Activated CD4-positive, alpha-beta T cell treated with anti-CD3 and anti-CD28 coated beads, Interleukin-2, amount 50 U/mL, for 4 hours (primary cell): ENCODE data around the gene NMNAT3.

Experiments used
- DNase-seq, 2 experiments: peaks; one replicate each; pipeline ENCODE4 v3.0.0-alpha.2; 2020

Gene NMNAT3

DNA sequence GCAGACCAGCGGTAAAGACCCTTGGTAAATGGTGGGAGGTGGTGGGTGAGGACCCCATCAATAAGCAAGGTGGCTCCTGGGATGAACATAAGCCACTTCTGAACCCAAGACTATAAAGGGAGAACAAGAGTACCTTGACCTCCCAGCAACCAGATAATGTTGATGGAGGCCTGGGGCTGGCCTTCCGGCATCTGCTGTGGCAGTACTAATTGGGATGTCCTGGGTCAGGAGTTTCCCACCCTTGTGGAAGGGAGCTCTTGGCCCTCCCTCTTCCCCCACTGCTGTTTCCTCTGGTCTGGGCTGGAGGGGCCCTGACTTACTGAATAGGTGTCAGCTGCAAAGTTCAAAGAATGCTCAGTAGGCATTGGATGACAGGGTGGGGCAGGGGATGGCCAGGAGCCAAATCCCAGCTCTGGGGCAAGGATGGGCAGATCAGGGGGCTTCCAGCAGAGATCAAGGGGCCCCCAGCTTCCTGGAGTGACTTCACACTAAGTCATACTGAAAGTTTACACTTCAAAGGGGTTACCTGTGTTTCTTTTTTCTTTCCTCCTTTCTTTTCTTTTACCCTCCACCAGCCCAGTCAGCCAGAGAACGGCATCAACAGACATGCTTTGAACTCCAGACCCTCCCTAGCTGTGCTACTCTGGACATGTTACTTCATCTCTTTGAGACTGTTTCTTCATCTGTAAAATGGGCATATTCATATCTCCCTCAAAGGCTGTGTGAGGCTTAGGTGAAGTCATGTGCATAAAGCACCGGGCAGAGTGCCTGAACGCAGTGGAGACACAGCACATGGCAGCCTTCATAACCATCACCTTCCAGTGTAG lies 139.8 kb downstream of the NMNAT3 start:
- DNase-seq = no peak

- DNase-seq = no peak
These were observed 140.4 kb downstream of the NMNAT3 start for GRCh38 chr3:139537361-139537760.

DNA sequence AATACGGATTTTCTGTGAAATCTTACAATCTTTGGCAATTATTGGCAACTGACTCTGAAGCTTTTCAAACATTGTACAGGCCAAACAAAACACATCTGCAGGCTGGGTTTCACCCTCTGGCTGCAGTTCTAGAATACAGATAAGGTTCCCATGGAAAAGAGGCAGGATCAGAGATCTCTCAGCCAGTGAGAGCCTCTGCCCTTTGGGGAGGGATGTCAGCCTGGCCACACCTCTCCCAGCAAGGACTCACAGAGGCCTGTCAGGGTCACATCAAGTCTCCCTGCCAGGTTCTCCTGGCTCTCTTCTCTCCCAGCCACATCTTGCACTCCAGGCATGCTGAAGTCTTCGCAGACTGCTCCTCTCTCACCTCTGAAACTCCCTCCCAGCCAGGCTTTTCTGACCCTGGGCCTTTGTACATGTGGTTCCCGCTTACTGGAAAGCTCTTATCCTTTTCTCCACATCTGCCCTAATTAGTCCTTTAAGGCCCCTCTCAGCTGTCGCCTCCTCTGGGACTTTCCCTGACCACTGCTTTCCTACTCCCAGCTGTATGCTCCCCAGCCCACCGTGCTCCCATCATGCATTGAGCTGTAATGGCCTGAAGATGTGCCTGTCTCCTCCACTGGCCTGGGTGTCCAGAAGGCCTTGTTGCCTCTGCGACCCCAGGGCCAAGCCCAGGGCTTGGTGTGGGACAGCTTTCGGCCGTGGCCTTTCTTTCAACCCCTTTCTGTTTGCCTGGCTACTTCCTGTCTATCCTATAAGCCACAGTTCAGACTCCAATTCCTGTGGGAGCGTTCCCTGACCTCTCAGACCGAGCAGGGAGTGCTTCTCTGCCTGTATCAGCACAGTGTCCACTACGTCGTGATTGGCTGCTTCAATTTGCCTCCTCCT lies 142.5 kb downstream of the NMNAT3 start:
- no peak for DNase-seq

- no peak for DNase-seq
These were observed 143.3 kb downstream of the NMNAT3 start for GRCh38 chr3:139534455-139534812.

DNA sequence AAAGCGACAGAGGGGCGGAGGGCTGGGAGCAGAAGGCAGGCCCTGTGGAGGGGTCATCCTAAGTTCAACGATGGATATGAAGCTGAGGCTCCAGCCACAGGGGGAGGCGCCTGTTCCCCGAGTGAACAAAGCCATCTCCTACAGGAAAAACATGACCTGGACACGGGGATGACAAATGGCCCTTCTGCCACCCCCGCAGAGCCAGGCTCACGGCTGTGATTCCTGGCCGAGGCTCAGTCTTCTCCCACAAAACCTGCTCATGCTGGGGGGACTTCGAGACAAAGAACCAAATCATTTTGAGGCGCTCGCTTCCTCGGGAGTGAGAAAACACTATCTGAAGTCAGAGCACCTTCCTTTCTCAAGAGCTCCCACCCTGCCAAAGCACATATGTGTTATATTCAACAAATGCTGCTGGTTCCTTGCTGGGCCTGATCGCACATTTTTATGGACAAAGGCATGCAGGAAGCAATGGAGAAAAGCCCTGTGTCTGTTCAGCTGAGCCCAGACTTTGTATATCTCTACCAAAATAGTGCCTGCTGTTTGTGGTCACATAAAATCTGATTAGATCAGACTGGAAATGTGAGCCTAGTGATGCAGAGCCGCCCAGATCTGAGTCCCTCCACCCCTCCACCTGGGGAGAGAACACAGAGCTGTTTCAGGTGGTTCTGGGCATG lies 143.9 kb downstream of the NMNAT3 start:
- no peak for DNase-seq

- no peak for DNase-seq
These were observed 144.8 kb downstream of the NMNAT3 start for GRCh38 chr3:139532976-139533375.

DNA sequence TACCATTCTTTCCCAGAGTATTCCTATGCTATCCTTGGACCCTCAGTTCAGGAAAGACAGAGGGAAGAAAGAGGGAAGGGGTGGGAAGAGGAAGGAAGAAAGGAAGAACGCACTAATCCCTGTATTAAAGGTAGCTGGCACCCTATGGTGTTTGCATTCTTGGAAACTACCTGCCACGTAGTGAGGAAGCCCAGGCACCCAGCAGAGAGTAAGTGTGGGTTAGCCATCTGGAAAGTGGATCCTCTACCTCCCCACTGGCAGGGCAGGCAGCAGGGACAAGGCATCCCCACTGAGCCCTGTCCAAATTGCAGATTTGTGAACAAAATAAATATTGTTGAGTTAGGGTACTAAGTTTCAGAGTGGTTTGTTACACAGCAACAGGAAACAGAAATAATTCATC lies 147.1 kb downstream of the NMNAT3 start:
- DNase-seq = no peak

DNA sequence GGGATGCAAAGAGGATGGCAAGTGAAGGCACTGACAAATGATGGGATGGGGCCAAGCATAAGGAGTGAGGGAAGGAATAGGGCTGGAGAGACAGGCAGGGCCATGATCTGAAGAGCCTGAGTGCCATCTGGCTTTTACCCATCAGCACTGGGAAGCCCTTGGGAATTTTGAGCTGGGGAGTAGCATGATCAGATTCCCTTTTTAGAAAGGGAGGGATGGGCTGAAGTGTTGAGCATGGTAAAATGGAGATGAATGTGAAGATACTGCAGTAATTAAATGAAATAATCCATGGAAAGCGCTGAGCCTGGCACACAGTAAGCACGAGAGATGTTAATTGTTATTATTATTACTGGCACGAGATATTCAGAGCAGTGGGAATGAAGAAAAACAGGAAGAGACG lies 148.1 kb downstream of the NMNAT3 start:
- no peak for DNase-seq

DNA sequence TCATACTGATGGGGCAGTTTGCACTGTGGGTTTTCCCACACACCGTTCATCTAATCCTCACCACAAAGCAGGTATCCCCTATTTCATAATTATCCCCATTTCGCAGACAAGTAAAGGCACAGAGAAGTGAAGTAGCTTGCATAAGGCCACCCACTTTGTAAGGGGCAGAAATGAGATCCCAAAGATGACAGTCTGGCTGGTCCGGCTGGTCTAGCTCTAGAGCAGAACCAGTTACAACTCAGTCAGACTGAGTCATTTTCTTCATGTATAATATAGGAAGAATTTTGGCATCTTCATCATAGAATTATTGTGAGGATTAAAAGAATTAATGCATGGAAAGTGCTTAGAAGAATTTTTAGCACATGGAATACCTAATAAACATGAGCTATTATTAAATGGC lies 148.8 kb downstream of the NMNAT3 start:
- DNase-seq = no peak

- no peak for DNase-seq
These were observed 149.5 kb downstream of the NMNAT3 start for GRCh38 chr3:139528281-139528680.

DNA sequence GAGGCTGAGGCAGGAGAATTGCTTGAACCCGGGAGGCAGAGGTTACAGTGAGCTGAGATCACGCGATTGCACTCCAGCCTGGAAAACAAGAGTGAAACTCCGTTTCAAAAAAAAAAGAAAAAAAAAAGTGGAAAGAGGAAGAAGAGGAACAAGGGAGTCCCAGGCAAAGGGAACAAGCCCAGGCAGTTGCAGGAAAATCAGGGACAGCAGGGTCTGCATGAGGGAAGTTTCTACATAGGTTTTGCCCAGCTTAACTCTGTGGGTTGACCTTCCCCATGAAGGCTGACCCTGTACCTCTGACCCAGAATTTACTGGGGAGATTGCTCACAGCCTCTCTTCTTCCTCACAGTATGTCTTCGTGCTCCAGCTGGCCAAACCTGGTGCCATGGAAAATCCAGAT lies 150.5 kb downstream of the NMNAT3 start:
- DNase-seq = no peak

- DNase-seq = no peak
These were observed 151.6 kb downstream of the NMNAT3 start for GRCh38 chr3:139526146-139526545.

DNA sequence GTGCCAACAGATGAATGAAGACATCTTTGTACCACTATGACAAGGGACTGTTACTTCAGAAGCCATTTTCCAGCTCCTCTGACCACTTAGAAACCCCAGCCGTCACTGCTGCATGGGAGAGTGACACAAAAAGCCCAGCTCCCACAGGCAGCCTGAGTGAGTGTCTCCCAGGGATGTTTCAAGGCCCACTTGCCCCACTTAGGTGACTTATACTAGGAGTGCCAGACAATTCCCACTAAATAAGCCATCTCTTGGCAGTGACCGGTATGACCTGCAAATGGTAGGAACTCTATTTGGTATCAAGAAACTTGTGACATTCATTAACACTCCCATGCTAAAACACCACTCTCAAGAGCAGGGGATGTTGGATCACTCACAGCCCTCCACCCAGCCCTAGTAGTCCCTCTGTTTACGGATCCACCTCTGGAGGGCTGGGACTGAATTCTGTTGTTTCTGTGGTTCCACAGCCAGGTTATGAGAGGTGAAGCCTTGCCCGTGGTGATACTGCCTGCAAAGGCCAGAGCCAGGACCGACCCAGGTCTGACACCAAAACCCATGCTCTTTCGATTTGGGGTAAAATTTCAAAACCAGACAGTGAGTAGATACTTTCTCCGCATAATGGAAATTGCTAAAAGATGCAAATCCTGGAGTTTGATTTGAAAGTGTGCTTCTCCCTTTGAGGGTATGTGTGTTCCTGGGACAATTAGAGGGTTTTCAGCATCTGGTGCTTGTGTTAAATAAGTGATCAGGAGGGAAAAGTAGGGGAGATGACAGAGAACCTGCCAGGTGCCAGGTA lies 152.7 kb downstream of the NMNAT3 start:
- no peak for DNase-seq

DNA sequence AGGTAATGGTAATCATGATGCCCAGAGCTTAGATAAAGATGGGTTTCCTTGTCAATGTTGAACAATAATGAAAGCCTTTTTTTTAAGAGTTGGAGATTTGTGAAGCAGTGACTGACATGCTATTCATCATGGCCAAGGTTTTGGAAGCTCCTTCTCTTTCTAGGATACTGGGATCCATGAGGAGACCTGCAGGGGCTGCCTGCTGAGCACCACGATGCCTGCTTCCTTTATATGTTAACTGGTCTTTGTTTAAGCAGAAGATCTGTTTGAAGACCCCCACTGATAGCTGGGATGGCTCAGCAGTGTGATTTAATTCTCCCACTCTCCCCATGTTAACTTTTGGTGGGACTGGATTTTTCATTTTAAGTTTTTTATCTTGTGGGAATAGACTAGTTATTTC lies 154.1 kb downstream of the NMNAT3 start:
- DNase-seq = no peak

DNA sequence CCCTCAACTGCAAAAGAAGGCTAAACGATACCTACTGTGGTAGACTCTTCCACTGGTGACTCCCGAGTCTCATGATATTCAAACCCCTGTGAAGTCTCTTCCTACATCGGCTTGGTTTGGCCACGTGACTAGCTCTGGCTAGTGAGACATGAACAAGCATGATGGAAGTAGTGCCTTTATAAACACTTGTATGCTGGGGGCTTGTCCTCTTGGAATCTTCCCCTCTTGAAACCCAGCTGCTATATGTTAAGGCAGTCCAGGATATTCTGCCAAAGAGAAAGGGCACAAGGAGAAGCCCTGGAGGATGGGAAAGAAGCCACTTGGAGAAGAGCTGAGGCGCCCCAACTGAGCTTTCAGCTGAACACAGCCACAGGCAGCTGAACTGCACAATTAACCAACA lies 154.6 kb downstream of the NMNAT3 start:
- no peak for DNase-seq

DNA sequence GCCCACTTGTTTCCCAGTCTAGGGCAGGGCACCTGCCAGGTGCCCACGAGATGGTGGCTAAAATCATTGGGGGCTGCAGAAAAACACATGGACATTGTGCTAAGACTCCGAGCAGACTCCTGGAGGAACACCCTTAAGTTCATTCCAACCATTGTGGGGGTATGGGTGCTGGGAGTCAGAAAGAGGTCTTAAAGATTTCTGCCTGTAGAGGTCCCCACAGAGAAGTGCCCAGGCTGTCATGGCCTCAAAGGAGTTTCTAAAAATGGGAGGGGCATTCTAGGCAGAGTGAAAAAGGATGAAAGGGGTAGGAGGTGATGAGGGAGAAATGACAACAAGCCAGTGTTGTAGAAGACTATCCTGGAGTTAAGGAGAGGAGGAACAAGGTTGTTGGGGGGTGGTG lies 155.4 kb downstream of the NMNAT3 start:
- DNase-seq = no peak

GRCh38 chr3:139521816-139522215 lies 156.0 kb downstream of the NMNAT3 start:
- no peak for DNase-seq

DNA sequence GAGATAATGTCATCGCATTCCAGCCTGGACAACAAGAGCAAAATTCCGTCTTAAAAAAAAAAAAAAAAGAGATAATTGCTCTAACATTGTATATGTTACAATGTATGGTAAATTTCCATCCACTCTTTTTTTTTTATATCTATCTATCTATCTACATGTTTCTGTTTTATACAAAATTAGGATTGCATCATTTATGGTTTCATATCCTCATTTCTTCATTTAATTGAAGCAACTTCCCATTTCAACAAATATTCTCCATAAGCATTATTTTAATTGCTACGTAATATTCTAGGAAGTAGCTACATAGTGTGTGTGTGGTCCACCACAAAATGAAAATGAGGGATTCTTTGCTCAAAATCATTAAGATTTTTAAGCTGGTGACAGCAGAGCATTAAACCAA lies 156.6 kb downstream of the NMNAT3 start:
- DNase-seq = no peak

- DNase-seq = no peak
These were observed 157.6 kb downstream of the NMNAT3 start for GRCh38 chr3:139519998-139520737.

GRCh38 chr3:139518926-139519842 lies 158.6 kb downstream of the NMNAT3 start:
- DNase-seq = no peak

DNA sequence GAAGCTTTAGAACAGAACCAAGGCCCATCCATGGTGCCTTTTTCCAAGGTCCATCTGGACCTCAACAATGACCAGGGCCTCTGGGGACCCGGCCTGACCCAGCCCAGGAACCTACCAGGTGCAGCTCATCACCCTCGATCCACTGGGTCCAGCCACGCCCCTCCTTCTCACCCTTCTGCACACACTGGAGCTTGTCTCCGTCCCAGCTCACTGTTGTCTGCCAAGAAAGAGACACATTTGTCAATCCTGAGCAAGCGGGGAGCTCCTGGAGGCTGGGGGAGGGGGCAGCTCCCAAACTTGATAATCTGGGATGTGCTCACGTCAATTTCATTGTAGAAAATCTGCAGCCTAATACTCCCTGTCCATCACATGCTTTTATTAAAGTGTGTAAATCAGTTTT lies 159.5 kb downstream of the NMNAT3 start:
- DNase-seq = no peak
